GM12872 (cell line): ENCODE results near the gene RTKN.

ENCODE experiments used
- TF ChIP-seq, protein P1 (sequence below): IDR thresholded peaks from 3 replicates; pipeline ENCODE4 v1.5.1; 2011; ENCODE audit warnings: low read depth, mild to moderate bottlenecking, low read length, moderate library complexity; ENCODE audit not compliant: insufficient read depth

RTKN gene

DNA sequence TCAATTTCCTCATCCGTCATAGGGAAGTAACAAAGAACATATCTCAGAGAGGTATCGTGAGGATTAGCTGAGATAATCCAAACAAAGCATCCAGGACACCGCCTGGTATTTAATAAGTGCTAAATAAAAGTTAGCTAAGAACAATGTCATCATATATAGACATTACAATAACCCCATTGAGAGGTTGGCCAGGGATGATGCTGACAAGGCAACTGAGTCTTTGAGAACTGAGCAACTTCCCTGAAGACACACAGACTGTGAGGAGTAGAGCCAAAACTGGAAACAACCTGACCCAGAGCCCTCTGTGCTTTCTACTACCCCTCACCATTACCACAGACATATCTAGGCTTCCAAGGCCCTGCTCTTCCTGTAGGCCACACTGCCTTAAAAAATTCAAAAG, 60.0 kb downstream of the RTKN start:
- TF ChIP-seq, protein P1, sequence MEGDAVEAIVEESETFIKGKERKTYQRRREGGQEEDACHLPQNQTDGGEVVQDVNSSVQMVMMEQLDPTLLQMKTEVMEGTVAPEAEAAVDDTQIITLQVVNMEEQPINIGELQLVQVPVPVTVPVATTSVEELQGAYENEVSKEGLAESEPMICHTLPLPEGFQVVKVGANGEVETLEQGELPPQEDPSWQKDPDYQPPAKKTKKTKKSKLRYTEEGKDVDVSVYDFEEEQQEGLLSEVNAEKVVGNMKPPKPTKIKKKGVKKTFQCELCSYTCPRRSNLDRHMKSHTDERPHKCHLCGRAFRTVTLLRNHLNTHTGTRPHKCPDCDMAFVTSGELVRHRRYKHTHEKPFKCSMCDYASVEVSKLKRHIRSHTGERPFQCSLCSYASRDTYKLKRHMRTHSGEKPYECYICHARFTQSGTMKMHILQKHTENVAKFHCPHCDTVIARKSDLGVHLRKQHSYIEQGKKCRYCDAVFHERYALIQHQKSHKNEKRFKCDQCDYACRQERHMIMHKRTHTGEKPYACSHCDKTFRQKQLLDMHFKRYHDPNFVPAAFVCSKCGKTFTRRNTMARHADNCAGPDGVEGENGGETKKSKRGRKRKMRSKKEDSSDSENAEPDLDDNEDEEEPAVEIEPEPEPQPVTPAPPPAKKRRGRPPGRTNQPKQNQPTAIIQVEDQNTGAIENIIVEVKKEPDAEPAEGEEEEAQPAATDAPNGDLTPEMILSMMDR = no peak

DNA sequence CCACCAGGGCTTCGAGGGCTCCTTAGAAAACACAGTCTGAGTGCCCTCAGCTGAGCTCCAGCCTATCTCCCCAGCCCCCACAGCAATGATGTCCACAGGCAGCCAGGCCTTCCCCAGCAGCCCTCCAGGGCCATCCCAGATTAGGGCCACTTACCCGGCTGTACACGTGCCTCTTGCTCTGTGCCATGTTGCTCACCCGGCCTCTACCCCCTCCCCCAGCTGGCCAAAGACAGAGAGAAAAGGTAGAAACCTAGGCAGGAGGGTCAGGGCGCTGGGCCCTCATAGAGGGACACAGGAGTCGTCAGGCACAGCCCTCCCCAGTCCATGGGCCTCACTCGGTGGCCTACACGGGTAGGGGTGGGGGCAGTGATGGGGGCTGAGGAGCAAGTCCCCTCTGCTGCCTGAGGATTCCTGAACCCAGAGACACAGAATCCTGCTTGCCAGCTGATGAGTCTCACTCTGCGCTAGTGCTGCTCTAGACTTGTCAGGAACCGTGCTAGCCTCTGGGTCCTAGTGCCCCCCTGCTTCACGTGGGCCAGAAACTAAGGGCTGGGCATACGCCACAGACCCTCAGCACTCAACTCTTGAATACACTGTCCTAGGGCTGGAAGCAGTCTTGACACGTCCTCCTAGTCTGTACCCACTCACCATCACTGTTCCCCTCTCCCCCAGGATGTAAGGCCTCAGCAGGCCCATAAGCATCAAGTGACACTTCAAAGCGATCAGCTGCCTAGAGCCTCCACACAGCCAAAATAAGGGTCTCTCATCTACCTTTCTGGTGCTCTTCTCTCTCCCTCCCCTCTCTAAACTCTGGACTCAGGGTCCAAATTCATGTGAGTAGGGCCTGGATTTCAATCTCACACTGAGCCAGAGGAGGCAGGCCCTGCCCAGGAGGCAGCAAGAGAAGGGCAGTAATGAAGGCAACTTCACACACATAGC, 61.6 kb downstream of the RTKN start, which contains the start of gene DCTN1:
DCTN1 (minus strand) TSS at position 461 of the 939 bp plus-strand sequence; CDS start at position 187, 274 bp downstream.
- TF ChIP-seq, protein P1 = no peak

DNA sequence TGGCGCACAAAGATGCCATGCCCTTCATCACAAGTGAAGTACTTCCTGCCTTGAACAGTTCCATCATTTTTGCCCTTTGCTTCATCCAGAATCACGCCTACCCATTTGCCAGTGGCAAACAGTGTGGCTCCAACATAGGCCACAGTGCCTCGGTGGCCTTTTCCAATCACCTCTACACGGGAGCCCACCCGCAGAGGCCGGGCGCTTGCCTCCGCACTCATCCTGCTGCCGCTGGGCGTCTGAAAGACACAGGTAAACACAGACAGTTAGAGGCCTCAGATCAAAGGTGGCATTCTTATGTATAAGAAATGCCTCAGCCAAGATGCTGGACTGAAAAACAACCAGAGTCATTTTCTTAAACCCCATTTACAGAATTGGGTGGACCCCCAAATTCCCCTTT, 63.7 kb downstream of the RTKN start:
- TF ChIP-seq, protein P1 = no peak

DNA sequence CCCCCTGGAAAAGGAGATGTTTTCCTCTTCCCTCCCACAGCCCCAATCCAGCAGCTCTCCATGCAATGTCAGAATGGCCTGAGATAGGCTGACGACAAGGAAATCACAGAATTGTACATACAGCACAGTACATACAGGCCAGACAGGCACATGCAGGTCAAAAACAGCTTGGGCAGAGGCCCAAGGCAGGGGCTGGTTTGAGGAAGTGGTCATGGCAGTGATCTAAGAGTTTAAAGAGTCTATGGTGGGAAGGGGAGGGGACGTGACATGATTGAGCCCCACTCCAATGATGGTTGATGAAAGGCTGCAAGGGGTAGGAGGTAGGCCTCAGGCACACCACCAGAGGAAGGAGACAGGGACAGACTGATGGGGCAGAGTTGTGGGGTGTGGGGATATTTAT, 65.9 kb downstream of the RTKN start:
- TF ChIP-seq, protein P1 = no peak
